Pancreas (tissue), 10 donors: ENCODE measurements around the gene VPS8. TPM values are rescaled to one million over a fixed set of nuclear protein-coding genes. Genes with fewer than 3 reads are reported as not detected.

Experiments
- ATAC-seq, 4 donors: fragments of 200-7000 bp; cut with Tn5 transposase; one replicate each; pipeline versions ENCODE4 v1.8.0 to v1.9.1; 2020; ENCODE audit warnings: mild to moderate bottlenecking in 4 of 4, moderate library complexity in 4 of 4
- DNase-seq, 6 donors: peaks; one replicate each; pipeline ENCODE4 v3.0.0-alpha.2; 2020
- FAIRE-seq: peaks from 2 replicates; lab custom pipeline; 2012; peaks lifted over from hg19 to GRCh38; lab: Jason Lieb, UNC
- H3K27ac ChIP-seq, 4 donors: fragments of 200-600 bp; sonication (generic); 1 replicate in 3 of 4; 2 replicates in 1 of 4; pipeline versions ENCODE4 v1.5.0 to v1.8.0; 2020
- H3K27me3 ChIP-seq, 4 donors: fragments of 200-600 bp; one replicate each; pipeline ENCODE4 v1.8.0; 2021
- H3K36me3 ChIP-seq, 3 donors: fragments of 200-600 bp; sonication (generic) in 1 of 3; one replicate each; pipeline versions ENCODE4 v1.5.0 to v1.8.0; 2020 to 2021
- H3K4me1 ChIP-seq, 3 donors: fragments of 200-600 bp; one replicate each; pipeline ENCODE4 v1.8.0; 2021
- H3K4me3 ChIP-seq, 4 donors: fragments of 200-600 bp; sonication (generic) in 2 of 4; one replicate each; pipeline versions ENCODE4 v1.5.0 to v1.8.0; 2020 to 2021
- H3K9me3 ChIP-seq, 4 donors: fragments of 200-600 bp; one replicate each; pipeline ENCODE4 v1.8.0; 2021
- WGBS, 2 donors: extraction: QIAGEN DNeasy Blood & Tissue Kit; methylation state at CpG; one replicate each; pipeline ENCODE4 v1.1.7; 2013; 5-methylcytosine and 5-hydroxymethylcytosine counted together
- intact Hi-C, 3 donors: fragments of 100-400 bp; cut with DNase I; formaldehyde crosslinking; loops; one replicate each; pipeline versions ENCODE4 v1.11.1 to v1.14.2; 2022
- polyA plus RNA-seq, 2 donors: library from polyadenylated mRNA; stranded (reverse); fragments of 200-250 nt; gene quantifications; one replicate each; pipeline ENCODE4 v1.2.3, GENCODE V29; 2013
- total RNA-seq, 6 donors: library from RNA; stranded (reverse); fragmentation: NEBNext Ultra II Directional in 4 of 6; extraction: Animal tissue kit (Norgen Biotek cat#: 25700) in 4 of 6; gene quantifications; one replicate each; pipeline versions ENCODE4 v1.2.1 to v1.2.4, GENCODE V29; 2021 to 2023
- TF ChIP-seq, protein P1 (sequence below), 4 donors: fragments of 200-600 bp; sonication (generic) in 3 of 4; IDR thresholded peaks; one replicate each; pipeline versions ENCODE4 v1.5.0 to v1.8.0; 2021; ENCODE audit warnings: antibody characterized with exemption in 4 of 4
- donor health status: healthy with polysubstance abuse.
- donor health status: DM: no; HTN: no; CAD: no; lungs with moderate emphysema.
- donor health status: DM: no; HTN: no; CAD: no.
- donor health status: control.
- donor health status: control.
- donor health status: Bipolar disorder and iron deficiency.
- donor health status: DM: yes; HTN: yes; CAD: no.
- donor health status: DM: no; HTN: no; CAD: no.
- donor health status: DM: no; HTN: no; CAD: no.
- donor health status: DM: yes; HTN: yes; CAD: no.

Gene VPS8
- total and polyA plus RNA-seq, 8 donors, result 7.9 to 37.5 (median 19.2) TPM

DNA sequence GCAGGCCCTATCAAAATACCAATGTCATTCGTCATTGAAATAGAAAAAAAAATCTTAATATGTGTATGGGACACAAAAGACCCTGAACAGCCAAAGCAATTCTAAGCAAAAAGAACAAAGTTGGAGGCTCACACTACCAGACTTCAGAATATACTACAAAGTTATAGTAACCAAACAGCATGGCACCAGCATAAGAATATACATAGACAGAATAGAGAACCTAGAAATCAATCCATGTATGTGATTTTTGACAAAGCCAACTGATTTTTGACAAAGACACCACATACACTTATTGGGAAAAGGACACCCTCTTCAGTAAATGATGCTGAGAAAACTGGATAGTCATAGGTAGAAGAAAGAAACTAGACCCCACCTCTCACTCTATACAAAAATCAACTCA is 245.9 kb downstream of the VPS8 start:
- TF ChIP-seq, protein P1, sequence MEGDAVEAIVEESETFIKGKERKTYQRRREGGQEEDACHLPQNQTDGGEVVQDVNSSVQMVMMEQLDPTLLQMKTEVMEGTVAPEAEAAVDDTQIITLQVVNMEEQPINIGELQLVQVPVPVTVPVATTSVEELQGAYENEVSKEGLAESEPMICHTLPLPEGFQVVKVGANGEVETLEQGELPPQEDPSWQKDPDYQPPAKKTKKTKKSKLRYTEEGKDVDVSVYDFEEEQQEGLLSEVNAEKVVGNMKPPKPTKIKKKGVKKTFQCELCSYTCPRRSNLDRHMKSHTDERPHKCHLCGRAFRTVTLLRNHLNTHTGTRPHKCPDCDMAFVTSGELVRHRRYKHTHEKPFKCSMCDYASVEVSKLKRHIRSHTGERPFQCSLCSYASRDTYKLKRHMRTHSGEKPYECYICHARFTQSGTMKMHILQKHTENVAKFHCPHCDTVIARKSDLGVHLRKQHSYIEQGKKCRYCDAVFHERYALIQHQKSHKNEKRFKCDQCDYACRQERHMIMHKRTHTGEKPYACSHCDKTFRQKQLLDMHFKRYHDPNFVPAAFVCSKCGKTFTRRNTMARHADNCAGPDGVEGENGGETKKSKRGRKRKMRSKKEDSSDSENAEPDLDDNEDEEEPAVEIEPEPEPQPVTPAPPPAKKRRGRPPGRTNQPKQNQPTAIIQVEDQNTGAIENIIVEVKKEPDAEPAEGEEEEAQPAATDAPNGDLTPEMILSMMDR (IDR thresholded peaks at IDR 0.05), result no peak
- Histone ChIP-seq H3K27ac (no peak overlapping the region), H3K4me1 (no peaks in the 10 kb centered on the region), H3K27me3 (no peaks in the 10 kb centered on the region), H3K36me3 (no peaks in the 10 kb centered on the region), H3K4me3 (no peak overlapping the region), H3K9me3 (no peaks in the 10 kb centered on the region)
- FAIRE-seq (no peak), ATAC-seq (no peak), DNase-seq (no peak)
- WGBS, 2 donors, result 91 to 95% methylated on average over 1 of the region's 1 CpG
- intact Hi-C loops, result no loop called here

DNA sequence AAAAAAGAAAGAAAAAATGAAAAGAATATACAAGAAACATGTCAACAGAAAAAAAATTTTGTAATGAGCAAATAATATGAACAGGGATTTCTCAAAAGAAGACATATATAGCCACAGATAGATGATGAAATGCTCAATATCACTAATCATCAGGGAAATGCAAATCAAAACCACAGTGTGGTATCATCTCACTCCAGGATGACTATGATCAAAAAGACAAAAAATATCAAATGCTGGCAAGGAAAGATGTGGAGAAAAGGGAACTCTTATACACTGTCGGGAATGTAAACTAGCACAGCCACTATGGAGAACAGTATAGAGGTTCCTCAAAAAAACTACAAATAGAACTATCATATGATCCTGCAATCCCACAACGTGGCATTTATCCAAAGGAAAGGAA is 246.8 kb downstream of the VPS8 start:
- TF ChIP-seq, protein P1 (IDR thresholded peaks at IDR 0.05), result no peak
- Histone ChIP-seq H3K27ac (no peak overlapping the region), H3K27me3 (no peaks in the 10 kb centered on the region), H3K4me1 (no peaks in the 10 kb centered on the region), H3K9me3 (no peaks in the 10 kb centered on the region), H3K4me3 (no peak overlapping the region), H3K36me3 (no peaks in the 10 kb centered on the region)
- ATAC-seq, result peak in 1 of 4 donors; percentile 38
- no peak for FAIRE-seq
- intact Hi-C loops, result no loop called here
- WGBS, 2 donors, result 58 to 62% methylated on average over 2 of the region's 2 CpGs
- no peak for DNase-seq

DNA sequence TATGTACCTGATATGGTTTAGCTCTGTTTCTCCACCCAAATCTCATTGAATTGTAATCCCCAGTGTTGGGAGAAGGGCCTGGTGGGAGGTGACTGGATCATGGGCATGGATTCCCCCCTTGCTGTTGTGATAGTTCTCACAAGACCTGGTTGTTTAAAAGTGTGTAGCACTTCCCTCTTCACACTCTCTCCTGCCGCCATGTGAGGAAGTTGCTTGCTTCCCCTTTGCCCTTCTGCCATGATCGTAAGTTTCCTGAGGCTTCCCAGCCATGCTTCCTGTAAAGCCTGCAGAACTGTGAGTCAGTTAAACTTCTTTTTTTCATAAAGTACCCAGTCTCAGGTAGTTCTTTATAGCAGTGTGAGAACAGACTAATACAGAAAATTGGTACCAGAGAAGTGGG is 247.8 kb downstream of the VPS8 start:
- no peaks in the 10 kb centered on the region for H3K27me3 ChIP-seq
- FAIRE-seq (no peak), DNase-seq (no peak), ATAC-seq (peak in 2 of 4 donors; percentile 25 to 56)
- intact Hi-C loops, result no loop called here
- no peak overlapping the region for H3K4me3 ChIP-seq
- H3K9me3 ChIP-seq, result no peaks in the 10 kb centered on the region
- no peaks in the 10 kb centered on the region for H3K36me3 ChIP-seq
- WGBS, 2 donors, result 79 to 86% methylated on average over 2 of the region's 2 CpGs
- H3K4me1 ChIP-seq, result no peaks in the 10 kb centered on the region
- TF ChIP-seq, protein P1 (IDR thresholded peaks at IDR 0.05), result no peak
- H3K27ac ChIP-seq, result no peak overlapping the region

DNA sequence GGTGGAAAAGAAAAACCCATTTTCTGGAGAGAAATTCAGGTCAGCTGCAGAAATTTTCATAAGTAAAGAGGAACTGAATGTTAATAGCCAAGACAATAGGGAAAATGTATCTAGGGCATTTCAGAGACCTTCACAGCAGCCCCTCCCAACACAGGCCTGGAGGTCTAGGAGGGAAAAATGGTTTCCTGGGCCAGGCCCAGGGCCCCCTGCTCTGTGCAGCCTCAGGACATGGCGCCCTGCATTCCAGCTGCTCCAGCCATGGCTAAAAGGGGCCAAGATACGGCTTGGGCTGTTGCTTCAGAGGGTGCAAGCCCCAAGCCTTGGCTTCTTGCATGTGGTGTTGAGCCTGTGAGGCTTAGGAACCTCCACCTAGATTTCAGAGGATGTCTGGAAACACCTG is 248.7 kb downstream of the VPS8 start:
- TF ChIP-seq, protein P1 (IDR thresholded peaks at IDR 0.05), result no peak
- ATAC-seq (no peak), DNase-seq (no peak), FAIRE-seq (no peak)
- Histone ChIP-seq H3K4me1 (no peaks in the 10 kb centered on the region), H3K36me3 (no peaks in the 10 kb centered on the region), H3K4me3 (no peak overlapping the region), H3K27me3 (no peaks in the 10 kb centered on the region), H3K27ac (no peak overlapping the region), H3K9me3 (no peaks in the 10 kb centered on the region)
- WGBS, 2 donors, result 89 to 91% methylated on average over 2 of the region's 2 CpGs
- intact Hi-C loops, result no loop called here

DNA sequence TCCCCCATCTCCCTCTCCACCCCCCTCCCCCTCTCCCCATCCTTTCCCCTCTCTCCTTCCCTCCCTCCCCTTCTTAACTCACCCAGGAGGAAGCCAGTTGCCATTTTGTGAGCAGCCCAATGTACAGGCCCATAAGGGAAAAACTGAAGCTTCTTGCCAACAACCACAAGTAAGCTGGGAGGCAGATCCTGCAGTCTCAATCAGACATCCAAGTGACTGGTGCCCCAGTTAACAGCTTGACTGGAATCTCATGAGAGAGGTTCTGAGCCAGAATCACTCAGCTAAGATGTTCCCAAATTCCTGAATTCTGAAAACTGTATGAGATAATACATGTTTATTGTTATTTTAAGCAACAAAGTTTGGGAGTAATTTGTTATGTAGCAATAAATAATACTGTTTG is 250.2 kb downstream of the VPS8 start:
- no peaks in the 10 kb centered on the region for H3K9me3 ChIP-seq
- H3K27me3 ChIP-seq, result no peaks in the 10 kb centered on the region
- ATAC-seq (no peak), DNase-seq (no peak), FAIRE-seq (no peak)
- intact Hi-C loops, result no loop called here
- H3K4me1 ChIP-seq, result no peaks in the 10 kb centered on the region
- no peak overlapping the region for H3K27ac ChIP-seq
- no peak overlapping the region for H3K4me3 ChIP-seq
- no peaks in the 10 kb centered on the region for H3K36me3 ChIP-seq
- TF ChIP-seq, protein P1 (IDR thresholded peaks at IDR 0.05), result no peak
